Lower leg skin (tissue), 4 donors: ENCODE measurements around the gene UCKL1. TPM values are rescaled to one million over a fixed set of nuclear protein-coding genes. Genes with fewer than 3 reads are reported as not detected.

Experiments
- DNase-seq, 2 donors: peaks; one replicate each; pipeline ENCODE4 v3.0.0-alpha.2; 2019; ENCODE audit warnings: low spot score in 2 of 2
- H3K4me3 ChIP-seq: fragments of 200-600 bp; sonication (generic); 2 replicates; pipeline ENCODE4 v1.5.1; 2017; ENCODE audit warnings: mild to moderate bottlenecking, low read depth; ENCODE audit not compliant: poor library complexity, severe bottlenecking
- POLR2A ChIP-seq, 2 donors: fragments of 450-650 bp; IDR thresholded peaks; one replicate each; pipeline ENCODE4 v1.6.1; 2016 to 2017; ENCODE audit warnings: antibody characterized with exemption in 2 of 2, mild to moderate bottlenecking in 1 of 2, moderate library complexity in 1 of 2
- WGBS, 2 donors: methylation state at CpG; one replicate each; pipeline ENCODE4 v1.1.5; 2018; 5-methylcytosine and 5-hydroxymethylcytosine counted together
- intact Hi-C: fragments of 100-400 bp; cut with DNase I; formaldehyde crosslinking; loops from one replicate; pipeline ENCODE4 v1.15.0; 2023; ENCODE audit warnings: low total_unique reads
- total RNA-seq, 4 donors: library from RNA; depleted of rRNA; stranded (reverse); fragments of >200 nt; gene quantifications; one replicate each; pipeline ENCODE4 v1.1.0, GENCODE V29; 2016
- TF ChIP-seq, protein P1 (sequence below), 3 donors: fragments of 450-650 bp; IDR thresholded peaks; one replicate each; pipeline ENCODE4 v1.5.1; 2016; ENCODE audit warnings: antibody characterized with exemption in 3 of 3, mild to moderate bottlenecking in 3 of 3, moderate library complexity in 2 of 3

The UCKL1 gene
- total RNA-seq, 4 donors from 2014 or later = 28.1 to 44.3 (median 33.6) TPM

DNA sequence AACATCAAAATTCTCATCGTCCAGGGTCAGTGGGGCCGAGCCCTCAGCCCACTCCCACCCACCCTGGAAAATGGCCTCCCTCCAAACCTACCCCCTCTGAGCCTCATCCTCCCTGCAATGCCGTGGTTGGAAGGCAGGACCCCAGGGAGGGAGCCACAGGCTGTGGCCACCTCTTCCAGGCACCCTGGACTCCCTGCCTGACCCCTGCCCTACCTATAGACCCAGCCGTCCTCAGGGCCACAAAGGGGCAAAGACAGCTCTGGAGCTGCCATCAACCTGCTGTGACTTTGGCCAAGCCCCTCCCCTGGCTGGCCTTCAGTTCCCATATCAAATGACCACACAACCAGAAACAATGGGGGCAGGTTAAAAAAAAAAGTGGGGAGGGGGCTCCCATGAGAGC is 2.3 kb upstream of the UCKL1 start:
- 69 to 83% methylated on average over 4 of the region's 4 CpGs for WGBS, 2 donors
- no peak for DNase-seq
- TF ChIP-seq POLR2A (IDR thresholded peaks at IDR 0.05) = no peak
- TF ChIP-seq, protein P1, sequence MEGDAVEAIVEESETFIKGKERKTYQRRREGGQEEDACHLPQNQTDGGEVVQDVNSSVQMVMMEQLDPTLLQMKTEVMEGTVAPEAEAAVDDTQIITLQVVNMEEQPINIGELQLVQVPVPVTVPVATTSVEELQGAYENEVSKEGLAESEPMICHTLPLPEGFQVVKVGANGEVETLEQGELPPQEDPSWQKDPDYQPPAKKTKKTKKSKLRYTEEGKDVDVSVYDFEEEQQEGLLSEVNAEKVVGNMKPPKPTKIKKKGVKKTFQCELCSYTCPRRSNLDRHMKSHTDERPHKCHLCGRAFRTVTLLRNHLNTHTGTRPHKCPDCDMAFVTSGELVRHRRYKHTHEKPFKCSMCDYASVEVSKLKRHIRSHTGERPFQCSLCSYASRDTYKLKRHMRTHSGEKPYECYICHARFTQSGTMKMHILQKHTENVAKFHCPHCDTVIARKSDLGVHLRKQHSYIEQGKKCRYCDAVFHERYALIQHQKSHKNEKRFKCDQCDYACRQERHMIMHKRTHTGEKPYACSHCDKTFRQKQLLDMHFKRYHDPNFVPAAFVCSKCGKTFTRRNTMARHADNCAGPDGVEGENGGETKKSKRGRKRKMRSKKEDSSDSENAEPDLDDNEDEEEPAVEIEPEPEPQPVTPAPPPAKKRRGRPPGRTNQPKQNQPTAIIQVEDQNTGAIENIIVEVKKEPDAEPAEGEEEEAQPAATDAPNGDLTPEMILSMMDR (IDR thresholded peaks at IDR 0.05) = no peak
- intact Hi-C loops = no loop called here
- H3K4me3 ChIP-seq = no peak overlapping the region

DNA sequence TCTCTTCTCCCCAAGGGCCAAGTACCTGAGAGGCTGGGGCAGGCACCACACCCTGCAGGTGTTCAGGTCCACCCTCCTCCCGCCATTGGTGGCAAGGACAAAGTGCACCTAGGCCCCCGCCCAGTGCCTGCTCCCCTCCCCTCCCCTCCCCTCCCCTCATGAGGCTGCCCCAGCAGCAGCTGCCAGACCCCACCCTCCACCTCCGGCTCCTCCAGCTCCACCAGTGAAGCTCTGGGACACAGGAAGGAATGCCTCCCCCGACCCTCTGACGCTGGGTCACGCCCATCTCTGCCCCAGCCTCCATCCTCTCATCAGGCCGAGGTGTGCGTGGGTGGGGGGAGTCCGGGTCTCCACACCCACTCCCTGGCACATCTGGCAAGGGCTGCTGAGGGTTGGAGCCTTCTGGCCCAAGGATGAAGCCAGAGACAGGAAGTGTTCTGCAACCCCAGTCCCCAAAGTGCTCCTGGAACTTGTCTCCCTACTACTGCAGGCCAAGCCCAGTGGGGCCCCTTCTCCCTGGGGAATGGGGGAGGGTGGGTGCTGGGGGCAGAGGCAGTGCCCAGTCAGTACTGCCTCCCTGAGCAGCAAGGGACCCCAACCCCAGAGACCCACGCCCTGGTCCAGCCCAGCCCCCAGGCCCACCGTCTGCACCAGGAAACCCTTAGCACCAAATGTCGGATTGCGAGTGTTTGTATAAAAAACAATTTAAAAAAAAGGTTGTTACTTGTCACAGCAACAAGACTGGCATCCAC is 1.6 kb upstream of the UCKL1 start:
- DNase-seq = no peak
- H3K4me3 ChIP-seq = no peak overlapping the region
- TF ChIP-seq, protein P1 (IDR thresholded peaks at IDR 0.05) = no peak
- TF ChIP-seq POLR2A (IDR thresholded peaks at IDR 0.05) = no peak
- intact Hi-C loops = no loop called here
- WGBS, 2 donors = 31 to 64% methylated on average over 4 to 13 of the region's 13 CpGs

DNA sequence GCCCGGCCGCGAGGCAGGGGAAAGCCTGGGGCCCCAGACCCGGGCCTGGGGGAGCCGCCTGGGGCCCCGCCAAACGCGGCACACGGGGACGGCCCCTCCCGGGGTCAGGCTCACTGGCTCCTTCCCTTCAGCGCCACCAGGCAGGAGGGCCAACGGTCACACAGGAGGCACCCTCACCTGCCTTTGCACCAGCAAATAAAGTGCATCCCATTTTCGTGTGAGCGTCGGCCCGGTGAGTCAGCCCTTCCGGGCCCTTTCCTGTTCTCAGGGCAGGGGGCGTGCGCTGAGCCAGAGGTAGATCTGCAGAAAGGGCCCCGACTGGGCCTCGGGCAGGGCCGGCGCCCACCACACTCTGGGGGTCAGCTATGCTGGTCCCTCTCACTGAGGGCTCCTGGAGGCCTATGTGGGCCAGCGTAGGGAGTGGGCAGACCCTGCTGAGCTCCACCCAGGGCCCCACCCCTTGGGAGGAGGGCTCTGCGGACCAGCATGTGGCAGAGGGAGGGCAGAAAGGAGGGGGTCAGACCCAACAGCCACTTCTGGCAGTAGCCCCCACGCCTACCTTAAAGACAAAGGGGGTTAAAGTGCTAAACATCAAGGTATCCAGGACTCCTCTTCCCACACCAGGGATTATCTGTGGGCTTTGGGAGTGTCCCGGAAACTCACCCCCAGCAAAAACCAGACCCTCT is 931 bp upstream of the UCKL1 start:
- DNase-seq = no peak
- intact Hi-C loops = no loop called here
- peak overlapping the region; percentile 41 for H3K4me3 ChIP-seq
- 2 to 5% methylated on average over 21 to 22 of the region's 28 CpGs for WGBS, 2 donors
- TF ChIP-seq, protein P1 (IDR thresholded peaks at IDR 0.05) = no peak
- no peak for TF ChIP-seq POLR2A (IDR thresholded peaks at IDR 0.05)

DNA sequence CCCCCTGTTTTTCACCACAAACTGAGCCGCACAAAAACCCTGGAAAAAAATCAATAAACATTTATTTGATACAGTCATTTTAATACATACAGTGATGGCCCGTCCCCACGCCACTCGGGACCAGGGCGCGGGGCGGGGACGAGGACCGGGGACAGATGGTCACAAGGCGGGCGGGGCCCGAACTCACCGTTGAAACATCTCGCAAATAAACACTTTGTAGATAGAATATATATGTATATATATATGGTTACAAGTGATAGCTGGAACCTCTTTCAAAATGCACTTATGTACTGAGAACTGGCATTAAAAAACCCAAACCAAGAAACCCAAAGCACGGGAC is 418 bp upstream of the UCKL1 start:
- no peak for TF ChIP-seq POLR2A (IDR thresholded peaks at IDR 0.05)
- TF ChIP-seq, protein P1 (IDR thresholded peaks at IDR 0.05) = no peak
- WGBS, 2 donors = 1% methylated on average over 15 of the region's 15 CpGs
- peak overlapping the region; percentile 41 for H3K4me3 ChIP-seq
- intact Hi-C loops = no loop called here
- DNase-seq = no peak

DNA sequence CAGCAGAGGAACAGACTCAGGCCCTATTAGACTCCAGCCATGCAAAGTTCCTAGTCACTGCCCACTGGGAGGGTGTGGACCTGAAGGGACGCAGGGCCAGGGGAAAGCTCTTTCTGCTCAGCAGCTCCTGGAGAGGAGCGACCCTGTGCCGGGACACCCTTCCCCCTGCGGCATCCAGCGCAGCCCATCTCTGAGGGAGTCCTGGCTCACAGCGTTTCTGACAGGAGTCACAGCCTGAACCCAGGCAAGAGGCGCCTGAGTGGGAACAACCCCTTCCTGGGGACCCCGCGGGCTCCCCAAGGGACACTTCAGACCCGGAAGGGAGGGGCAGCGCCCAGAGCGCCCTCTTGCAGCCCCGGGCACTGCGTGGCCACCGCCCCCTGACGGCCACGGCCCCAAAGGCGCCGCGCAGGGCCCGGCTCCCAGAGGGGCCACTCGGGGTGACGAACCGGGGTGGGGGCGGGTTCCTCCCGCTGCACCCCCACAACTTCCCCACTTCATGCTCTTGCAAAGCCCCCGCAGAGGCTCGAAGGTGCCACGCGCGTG is 862 bp downstream of the UCKL1 start:
- intact Hi-C loops = no loop called here
- peak overlapping the region; percentile 84 for H3K4me3 ChIP-seq
- WGBS, 2 donors = 3 to 4% methylated on average over 9 to 11 of the region's 31 CpGs
- DNase-seq = no peak
- TF ChIP-seq, protein P1 (IDR thresholded peaks at IDR 0.05) = no peak
- TF ChIP-seq POLR2A (IDR thresholded peaks at IDR 0.05) = no peak
